Measurements from ENCODE around the gene ALPP. TPM values are rescaled to one million over a fixed set of nuclear protein-coding genes. Genes with fewer than 3 reads are reported as not detected.
"Not testable (repeated sequence)": the region's sequence is repeated elsewhere in the genome, so short reads cannot be mapped to it uniquely, and the experiment has no call there.

The ALPP gene
- polyA plus RNA-seq (2012; rRNA removed) = not detected in 2 replicates
- polyA plus RNA-seq (2012; cell fraction: cytosol; rRNA removed) = not detected in 2 replicates
- not detected in 2 replicates for polyA plus RNA-seq (2012; cell fraction: nucleus; rRNA removed)

- H3K4me1 ChIP-seq (ENCODE audit: control insufficient read depth in 1 of 2, insufficient read depth in 2 of 2, low read depth in 1 of 2, low read length in 1 of 2); H2AFZ ChIP-seq (ENCODE audit: low read depth); H3F3A ChIP-seq (replicated peaks; ENCODE audit: insufficient read depth); H4K20me1 ChIP-seq (ENCODE audit: insufficient read depth); H3K9me3 ChIP-seq; H3K4me2 ChIP-seq; POLR2A ChIA-PET; DNase-seq; H3K9me2 ChIP-seq; H3K27ac ChIP-seq (ENCODE audit: low read depth in 2 of 2, low read length in 1 of 2); H3K9ac ChIP-seq; H3K36me3 ChIP-seq (replicated peaks in 1 of 2; ENCODE audit: control insufficient read depth in 1 of 2, insufficient read depth in 2 of 2, low read length in 1 of 2); H3K79me2 ChIP-seq (ENCODE audit: insufficient read depth); H3K4me3 ChIP-seq (ENCODE audit: low read depth in 2 of 2, low read length in 1 of 2): not testable (repeated sequence)
- no CpG with 5 or more reads among the region's 12 CpGs for WGBS (ENCODE audit: low lambda C conversion rate)
- H3K27me3 ChIP-seq (ENCODE audit: insufficient read depth) = peaks cover 16% of the 10 kb centered on the region
- CTCF ChIA-PET = interaction anchor here (1.6 kb wide), 1 partner anchor 51 kb away, joined by 5 read pairs; no protein-coding TSS in a partner anchor
These were observed at the start of gene ALPP for GRCh38 chr2:232378735-232379151. TSS of gene ALPP (plus strand) at chr2:232378751. CDS start at chr2:232378803, 52 bp downstream.

- no peak overlapping the region for H3K9ac ChIP-seq
- H3F3A ChIP-seq (replicated peaks; ENCODE audit: insufficient read depth) = no peaks in the 10 kb centered on the region
- H3K79me2 ChIP-seq (ENCODE audit: insufficient read depth) = no peaks in the 10 kb centered on the region
- no peaks in the 10 kb centered on the region for H3K27me3 ChIP-seq (ENCODE audit: insufficient read depth)
- POLR2A ChIA-PET = no interaction called here
- no peaks in the 10 kb centered on the region for H3K36me3 ChIP-seq (replicated peaks in 1 of 2; ENCODE audit: control insufficient read depth in 1 of 2, insufficient read depth in 2 of 2, low read length in 1 of 2)
- H3K9me2 ChIP-seq = no peaks in the 10 kb centered on the region
- H2AFZ ChIP-seq (ENCODE audit: low read depth) = no peak overlapping the region
- no peak for DNase-seq
- 97% methylated on average over 9 of the region's 15 CpGs for WGBS (ENCODE audit: low lambda C conversion rate)
- no peak overlapping the region for H3K4me2 ChIP-seq
- CTCF ChIA-PET = interaction anchor here (4.4 to 13.4 kb wide), 2 partner anchors 405 to 422 kb away, joined by 39 to 214 read pairs; partner anchors contain the start of gene NPPC
- no peaks in the 10 kb centered on the region for H3K9me3 ChIP-seq
- H3K4me1 ChIP-seq (ENCODE audit: control insufficient read depth in 1 of 2, insufficient read depth in 2 of 2, low read depth in 1 of 2, low read length in 1 of 2) = peaks cover 0 to 4% of the 10 kb centered on the region in 2 experiments; a peak in 1 of 4 replicates
- H3K27ac ChIP-seq (ENCODE audit: low read depth in 2 of 2, low read length in 1 of 2) = no peak overlapping the region
- TF ChIP-seq POLR2AphosphoS5 (IDR thresholded peaks at IDR 0.05; ENCODE audit: low read depth, low read length) (no peak), SIN3A (IDR thresholded peaks at IDR 0.05; ENCODE audit: borderline replicate concordance, low read depth, low read length) (no peak), MEF2A (IDR thresholded peaks at IDR 0.05; ENCODE audit: borderline replicate concordance, low read depth) (no peak), USF1 (IDR thresholded peaks at IDR 0.05; ENCODE audit: borderline replicate concordance, low read depth) (no peak), NFIC (IDR thresholded peaks at IDR 0.05; ENCODE audit: borderline replicate concordance) (no peak), EZH2phosphoT487 (IDR thresholded peaks at IDR 0.05; ENCODE audit: borderline replicate concordance, low read depth) (no peak), ZBTB33 (IDR thresholded peaks at IDR 0.05; ENCODE audit: borderline replicate concordance, low read depth) (no peak), MAX (IDR thresholded peaks at IDR 0.05; ENCODE audit: low read depth) (no peak), ELF1 (IDR thresholded peaks at IDR 0.05) (no peak), PBX3 (IDR thresholded peaks at IDR 0.05) (no peak), RAD21 (IDR thresholded peaks at IDR 0.05; ENCODE audit: low read length) (no peak), YY1 (IDR thresholded peaks at IDR 0.05; ENCODE audit: low read depth) (no peak), RFX5 (IDR thresholded peaks at IDR 0.05; ENCODE audit: low read length) (no peak), MXI1 (IDR thresholded peaks at IDR 0.05; ENCODE audit: low read depth, low read length) (no peak), TEAD4 (IDR thresholded peaks at IDR 0.05; ENCODE audit: borderline replicate concordance, insufficient read depth) (no peak), SMC3 (IDR thresholded peaks at IDR 0.05; ENCODE audit: low read depth, low read length) (no peak), RCOR1 (IDR thresholded peaks at IDR 0.05; ENCODE audit: low read length) (no peak), TCF12 (IDR thresholded peaks at IDR 0.05) (no peak)
- H3K4me3 ChIP-seq (ENCODE audit: low read depth in 2 of 2, low read length in 1 of 2) = no peak overlapping the region
- H4K20me1 ChIP-seq (ENCODE audit: insufficient read depth) = peaks cover 21% of the 10 kb centered on the region
These were observed 48.9 kb upstream of the ALPP start for GRCh38 chr2:232329716-232330067.
